Peyer's patch (tissue), 4 donors: ENCODE measurements around the gene PPM1E.

Source experiments
- POLR2A ChIP-seq, 2 donors: fragments of 450-650 bp; IDR thresholded peaks; one replicate each; pipeline ENCODE4 v1.5.1; 2017; ENCODE audit warnings: antibody characterized with exemption in 2 of 2, mild to moderate bottlenecking in 2 of 2, moderate library complexity in 2 of 2
- TF ChIP-seq, protein P1 (sequence below), 6 experiments: fragments of 450-650 bp in 4 of 6; fragments of 200-600 bp in 2 of 6; sonication (generic) in 1 of 6; IDR thresholded peaks; one replicate each; pipeline ENCODE4 v1.5.1; 2017 to 2019; ENCODE audit warnings: antibody characterized with exemption in 6 of 6, mild to moderate bottlenecking in 3 of 6, moderate library complexity in 1 of 6

DNA sequence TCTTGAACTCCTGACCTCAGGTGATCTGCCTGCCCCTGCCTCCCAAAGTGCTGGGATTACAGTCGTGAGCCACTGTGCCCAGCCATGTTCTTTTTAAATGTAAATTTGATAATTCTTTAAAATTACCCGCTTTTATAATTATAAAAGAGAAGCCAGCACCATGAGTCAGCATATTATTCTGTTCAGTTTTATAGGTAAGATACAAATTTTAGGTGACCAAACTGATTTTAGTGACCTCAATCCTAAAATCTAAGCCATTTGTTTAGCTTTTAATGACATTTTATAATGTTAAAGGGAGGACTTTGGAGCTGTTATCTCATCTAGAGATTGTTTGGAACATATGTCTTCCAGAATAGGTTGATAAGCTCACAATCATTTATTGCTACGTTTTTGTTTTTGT lies 20.8 kb upstream of the PPM1E start:
- TF ChIP-seq, protein P1, sequence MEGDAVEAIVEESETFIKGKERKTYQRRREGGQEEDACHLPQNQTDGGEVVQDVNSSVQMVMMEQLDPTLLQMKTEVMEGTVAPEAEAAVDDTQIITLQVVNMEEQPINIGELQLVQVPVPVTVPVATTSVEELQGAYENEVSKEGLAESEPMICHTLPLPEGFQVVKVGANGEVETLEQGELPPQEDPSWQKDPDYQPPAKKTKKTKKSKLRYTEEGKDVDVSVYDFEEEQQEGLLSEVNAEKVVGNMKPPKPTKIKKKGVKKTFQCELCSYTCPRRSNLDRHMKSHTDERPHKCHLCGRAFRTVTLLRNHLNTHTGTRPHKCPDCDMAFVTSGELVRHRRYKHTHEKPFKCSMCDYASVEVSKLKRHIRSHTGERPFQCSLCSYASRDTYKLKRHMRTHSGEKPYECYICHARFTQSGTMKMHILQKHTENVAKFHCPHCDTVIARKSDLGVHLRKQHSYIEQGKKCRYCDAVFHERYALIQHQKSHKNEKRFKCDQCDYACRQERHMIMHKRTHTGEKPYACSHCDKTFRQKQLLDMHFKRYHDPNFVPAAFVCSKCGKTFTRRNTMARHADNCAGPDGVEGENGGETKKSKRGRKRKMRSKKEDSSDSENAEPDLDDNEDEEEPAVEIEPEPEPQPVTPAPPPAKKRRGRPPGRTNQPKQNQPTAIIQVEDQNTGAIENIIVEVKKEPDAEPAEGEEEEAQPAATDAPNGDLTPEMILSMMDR (IDR thresholded peaks at IDR 0.05): no peak
- no peak for TF ChIP-seq POLR2A (IDR thresholded peaks at IDR 0.05)
